GM18507 (cell line): ENCODE results near the gene RIOK2.
"Not testable (repeated sequence)": the region's sequence is repeated elsewhere in the genome, so short reads cannot be mapped to it uniquely, and the experiment has no call there.

Source experiments
- DNase-seq: peaks from one replicate; pipeline ENCODE4 v3.0.0; 2011; ENCODE audit warnings: low read depth; ENCODE audit not compliant: insufficient read length; ENCODE audit errors: extremely low spot score
- FAIRE-seq: peaks from 2 replicates; lab custom pipeline; 2011; peaks lifted over from hg19 to GRCh38; lab: Jason Lieb, UNC

RIOK2 gene

GRCh38 chr5:97183100-97183929 lies at the start of gene RIOK2:
TSS of gene RIOK2 (minus strand) at chr5:97183247. CDS start at chr5:97183191, 56 bp downstream.
- DNase-seq (peak; percentile 81), FAIRE-seq (peak; percentile 96)

- DNase-seq (no peak), FAIRE-seq (peak; percentile 78)
Observed at GRCh38 chr5:97231025-97231636, 48.1 kb upstream of the RIOK2 start.

- FAIRE-seq = no peak
- no peak for DNase-seq
Observed at GRCh38 chr5:97229688-97230285, 46.7 kb upstream of the RIOK2 start.

DNA sequence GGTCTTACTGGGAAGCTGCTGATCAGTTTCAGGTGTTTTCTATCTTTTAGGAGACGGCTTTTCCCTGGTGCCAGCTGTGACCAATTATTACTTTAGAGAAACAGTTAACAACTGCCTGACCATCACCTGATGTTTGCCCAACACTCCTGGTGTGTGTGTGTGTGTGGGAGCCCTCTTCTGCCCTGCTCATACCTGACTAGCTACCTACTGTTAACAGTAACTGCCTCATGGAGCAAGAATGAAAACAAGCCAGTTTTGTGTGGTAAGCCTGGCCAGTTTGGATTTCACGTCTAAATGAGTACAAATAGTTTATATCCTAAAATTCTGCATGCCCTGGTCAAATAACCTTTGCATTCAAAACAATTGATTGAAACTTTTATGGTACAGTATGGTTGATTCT lies 46.1 kb upstream of the RIOK2 start:
- FAIRE-seq = no peak
- no peak for DNase-seq

GRCh38 chr5:97225222-97225621 lies 42.2 kb upstream of the RIOK2 start:
- DNase-seq (no peak), FAIRE-seq (no peak)

- FAIRE-seq (no peak), DNase-seq (no peak)
Observed at GRCh38 chr5:97224112-97224750, 41.2 kb upstream of the RIOK2 start.

- no peak for DNase-seq
- no peak for FAIRE-seq
Observed at GRCh38 chr5:97223596-97223995, 40.5 kb upstream of the RIOK2 start.

GRCh38 chr5:97209343-97209742 lies 26.3 kb upstream of the RIOK2 start:
- FAIRE-seq = no peak
- no peak for DNase-seq

GRCh38 chr5:97208714-97209113 lies 25.7 kb upstream of the RIOK2 start:
- DNase-seq (no peak), FAIRE-seq (no peak)

GRCh38 chr5:97208184-97208713 lies 25.2 kb upstream of the RIOK2 start:
- DNase-seq (no peak), FAIRE-seq (no peak)

DNA sequence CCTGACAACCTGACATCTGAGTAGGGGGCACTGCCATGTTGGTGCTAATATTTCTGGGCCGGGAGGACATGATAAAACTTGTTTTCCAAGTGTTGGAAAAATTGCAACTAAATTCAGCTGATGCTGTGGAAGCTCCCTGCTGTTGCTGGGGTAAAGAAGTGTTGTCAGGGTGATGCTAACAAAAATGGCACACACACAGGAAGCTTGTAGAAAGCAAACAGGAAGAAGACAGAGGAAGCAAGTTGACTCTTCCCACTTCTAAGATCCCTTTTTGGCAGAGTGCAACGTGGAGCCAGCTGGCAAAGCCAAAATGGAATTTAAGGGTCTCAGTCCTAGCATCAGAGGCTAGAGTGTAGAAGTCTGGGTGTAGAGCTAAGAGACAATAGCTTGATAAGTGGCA lies 11.3 kb upstream of the RIOK2 start:
- FAIRE-seq = no peak
- no peak for DNase-seq

DNA sequence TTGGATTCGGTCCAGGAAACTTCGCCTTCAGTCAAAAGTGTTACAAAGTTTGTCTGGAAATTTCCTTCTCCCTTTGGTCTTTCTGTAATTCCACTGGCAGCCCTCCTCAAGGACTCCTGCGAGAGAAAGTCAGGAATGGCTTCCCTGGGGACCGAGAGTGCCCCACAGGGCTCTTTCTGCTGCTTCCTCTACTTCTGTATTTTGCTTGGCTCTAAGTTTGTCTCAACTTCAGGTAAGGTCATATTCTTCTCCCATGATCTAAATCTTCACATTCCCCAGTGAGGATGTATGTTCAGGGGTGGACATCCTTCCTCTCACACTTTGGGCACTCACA lies 10.3 kb upstream of the RIOK2 start:
- DNase-seq (no peak), FAIRE-seq (no peak)

GRCh38 chr5:97192580-97193354 lies 9.7 kb upstream of the RIOK2 start:
- FAIRE-seq (no peak), DNase-seq (no peak)

DNA sequence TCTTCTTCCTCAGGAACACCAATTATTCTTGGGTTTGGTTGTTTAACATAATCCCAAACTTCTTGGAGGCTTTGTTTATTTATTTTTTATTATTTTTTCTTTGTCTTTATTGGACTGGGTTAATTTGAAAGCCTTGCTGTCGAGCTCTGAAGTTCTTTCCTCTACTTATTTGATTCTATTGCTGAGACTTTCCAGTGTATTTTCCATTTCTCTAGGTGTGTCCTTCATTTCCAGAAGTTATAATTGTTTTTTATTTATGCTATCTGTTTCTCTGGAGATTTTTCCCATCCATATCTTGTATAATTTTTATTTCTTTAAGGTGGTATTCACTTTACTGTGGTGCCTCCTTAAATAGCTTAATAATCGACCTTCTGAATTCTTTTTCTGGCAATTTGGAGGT lies 8.8 kb upstream of the RIOK2 start:
- FAIRE-seq (no peak), DNase-seq (no peak)

DNA sequence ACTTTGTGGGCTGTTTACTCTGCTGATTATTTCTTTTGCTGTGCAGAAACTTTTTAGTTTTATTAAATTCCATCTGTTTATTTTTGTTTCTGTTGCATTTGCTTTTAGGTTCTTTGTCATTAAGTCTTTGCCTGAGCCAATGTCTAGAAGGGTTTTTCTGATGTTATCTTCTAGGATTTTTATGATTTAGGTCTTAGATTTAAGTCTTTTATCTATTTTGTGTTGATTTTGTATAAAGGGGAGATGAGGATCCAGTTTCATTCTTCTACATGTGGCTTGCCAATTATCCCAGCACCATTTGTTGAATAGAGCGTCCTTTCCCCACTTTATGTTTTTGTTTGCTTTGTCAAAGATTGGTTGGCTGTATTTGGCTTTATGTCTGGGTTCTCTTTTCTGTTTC lies 6.5 kb upstream of the RIOK2 start:
- FAIRE-seq, DNase-seq: not testable (repeated sequence)

- no peak for FAIRE-seq
Observed at GRCh38 chr5:97183930-97184213, 825 bp upstream of the RIOK2 start.

GRCh38 chr5:97182571-97183099 lies 412 bp downstream of the RIOK2 start:
- FAIRE-seq = no peak
- no peak for DNase-seq

More at GRCh38 chr5:97183930-97184213, 825 bp upstream of the RIOK2 start:
- DNase-seq = no peak

- DNase-seq = no peak
- no peak for FAIRE-seq
Observed at GRCh38 chr5:97181856-97182545, 1.0 kb downstream of the RIOK2 start.

- FAIRE-seq, DNase-seq: not testable (repeated sequence)
Observed at GRCh38 chr5:97179457-97179856, 3.6 kb downstream of the RIOK2 start.
